ENCODE results near the gene JARID2. TPM values are rescaled to one million over a fixed set of nuclear protein-coding genes. Genes with fewer than 3 reads are reported as not detected.

Gene JARID2
- total and polyA plus RNA-seq, 10 of the 15 experiments (the other 5 are each of a cell fraction or from before 2014, with no cell fraction given), result 4.2 to 21.6 (median 11.7) TPM

- ATAC-seq, result peak; percentile 88
- H3K9ac ChIP-seq (ENCODE audit: control insufficient read depth, insufficient read depth, low read length), result 0 out of 2 replicates have a peak overlapping the region, but pooled peaks have one; percentile 24
- H3K36me3 ChIP-seq (ENCODE audit: control insufficient read depth in 2 of 2, insufficient read depth in 2 of 2, low read length in 1 of 2), result no peaks in the 10 kb centered on the region
- BruUV-seq (replicated peaks), result no TSS peak
- FAIRE-seq, result peak; percentile 93
- intact Hi-C loops (cut with micrococcal nuclease; ENCODE audit: unreplicated experiment), result loop anchor here (2.0 to 5.0 kb wide), 2 partner anchors 32 to 45 kb away; no protein-coding TSS in a partner anchor
- ChIA-PET SMC1A (ENCODE audit: uncharacterized antibody, unreplicated experiment) (interaction anchor here (0.5 to 20.9 kb wide), 19 partner anchors 11 to 536 kb away, joined by 3 to 301 read pairs (median 5); no protein-coding TSS in a partner anchor), POLR2A (interaction anchor here (0.6 to 3.0 kb wide), 5 partner anchors 10 to 44 kb away, joined by 3 to 13 read pairs (median 7); no protein-coding TSS in a partner anchor), CTCF (interaction anchor here (0.8 to 2.5 kb wide), 5 partner anchors 11 to 45 kb away, joined by 4 to 9 read pairs (median 5); no protein-coding TSS in a partner anchor), RAD21 (ENCODE audit: unreplicated experiment) (interaction anchor here (1.0 to 5.8 kb wide), 11 partner anchors 12 to 122 kb away, joined by 3 to 32 read pairs (median 5); no protein-coding TSS in a partner anchor)
- H3K9me3 ChIP-seq (replicated peaks; ENCODE audit: control insufficient read depth, insufficient read depth, low read length), result no peaks in the 10 kb centered on the region
- peaks cover 79% of the 10 kb centered on the region for H3K4me1 ChIP-seq (ENCODE audit: control insufficient read depth, insufficient read depth, low read length)
- H3K4me3 ChIP-seq, result peak overlapping the region; percentile 50; the same call in 1 of the 2 replicates
- in situ Hi-C loops (cut with MboI), result no loop called here
- no peaks in the 10 kb centered on the region for H3K27me3 ChIP-seq (replicated peaks in 1 of 2; ENCODE audit: control insufficient read depth in 2 of 2, insufficient read depth in 2 of 2, low read length in 1 of 2)
- H3K27ac ChIP-seq (ENCODE audit: control insufficient read depth, insufficient read depth), result peak overlapping the region; percentile 80
- WGBS (ENCODE audit: insufficient coverage, insufficient replicate concordance, low lambda C conversion rate, missing lambda C conversion rate), result 1% methylated on average over 8 of the region's 8 CpGs
- DNase-seq (ENCODE audit: low read depth, low spot score), result peak; percentile 90
- H4K20me1 ChIP-seq (ENCODE audit: control insufficient read depth, insufficient read depth), result no peaks in the 10 kb centered on the region
- no peak overlapping the region for H2AFZ ChIP-seq (ENCODE audit: control insufficient read depth, low read depth, low read length)
- H3K79me2 ChIP-seq (ENCODE audit: control insufficient read depth, insufficient read depth, low read length), result peaks cover 95% of the 10 kb centered on the region
- H3K4me2 ChIP-seq (ENCODE audit: control insufficient read depth, insufficient read depth), result peak overlapping the region; percentile 70
- TF ChIP-seq GATAD2B (conservative IDR thresholded peaks at IDR 0.05; ENCODE audit: low read depth) (peak; percentile 78; the same call in 1 of the 2 replicates), MTA3 (IDR thresholded peaks at IDR 0.05; ENCODE audit: borderline replicate concordance, low read length) (0 out of 2 replicates have a peak, but pooled peaks have one; percentile 38), FOXM1 (IDR thresholded peaks at IDR 0.05; ENCODE audit: low read depth, low read length) (peak; percentile 53; the same call in 1 of the 2 replicates), FOS (IDR thresholded peaks at IDR 0.05; ENCODE audit: borderline replicate concordance, extremely low read depth, insufficient read length) (no peak), MTA2 (IDR thresholded peaks at IDR 0.05; ENCODE audit: low read depth) (peak; percentile 76), ELK1 (IDR thresholded peaks at IDR 0.05; ENCODE audit: low read depth, low read length) (peak; percentile 43; the same call in 1 of the 2 replicates), MAX (IDR thresholded peaks at IDR 0.05; ENCODE audit: low read depth, low read length) (peak; percentile 26; the same call in 1 of the 2 replicates), CREM (IDR thresholded peaks at IDR 0.05; ENCODE audit: low read depth) (0 out of 2 replicates have a peak, but pooled peaks have one; percentile 26), ZNF207 (IDR thresholded peaks at IDR 0.05; ENCODE audit: borderline replicate concordance) (peak; percentile 47; the same call in 1 of the 2 replicates), TCF12 (IDR thresholded peaks at IDR 0.05; ENCODE audit: low read depth, low read length) (peak; percentile 84), MEF2A (IDR thresholded peaks at IDR 0.05; ENCODE audit: insufficient read depth, low read depth, low read length) (peak; percentile 71), CBFB (IDR thresholded peaks at IDR 0.05; ENCODE audit: low read depth) (peak; percentile 73; the same call in 1 of the 2 replicates), CHD2 (IDR thresholded peaks at IDR 0.05; ENCODE audit: borderline replicate concordance, low read depth, low read length) (0 out of 2 replicates have a peak, but pooled peaks have one; percentile 52), BCL11A (IDR thresholded peaks at IDR 0.05; ENCODE audit: low read depth, low read length) (peak; percentile 77; the same call in 1 of the 2 replicates), BACH1 (IDR thresholded peaks at IDR 0.05; ENCODE audit: borderline replicate concordance) (peak; percentile 27; the same call in 1 of the 2 replicates), SP1 (IDR thresholded peaks at IDR 0.05; ENCODE audit: low read depth, low read length) (peak; percentile 5), POLR2AphosphoS5 (IDR thresholded peaks at IDR 0.05; ENCODE audit: low read length) (no peak; the same call in 1 of the 2 replicates), RFX5 (IDR thresholded peaks at IDR 0.05; ENCODE audit: low read depth, low read length) (0 out of 2 replicates have a peak, but pooled peaks have one; percentile 15), MYC (IDR thresholded peaks at IDR 0.05; ENCODE audit: insufficient read depth, insufficient read length, insufficient replicate concordance, low read length, severe bottlenecking) (no peak), EP300 (IDR thresholded peaks at IDR 0.05; ENCODE audit: borderline replicate concordance in 1 of 2, control insufficient read depth in 1 of 2, low read depth in 2 of 2, low read length in 2 of 2) (peak; percentile 59 to 84; a peak in 3 of 4 replicates), NR2C1 (IDR thresholded peaks at IDR 0.05) (no peak), SMC3 (IDR thresholded peaks at IDR 0.05; ENCODE audit: borderline replicate concordance, low read length) (0 out of 2 replicates have a peak, but pooled peaks have one; percentile 8), IKZF1 (conservative IDR thresholded peaks at IDR 0.05) (peak; percentile 92)
Measured at GRCh38 chr6:15299430-15300131, 53.7 kb downstream of the JARID2 start.
